ENCODE measurements around the gene PRR14. TPM values are rescaled to one million over a fixed set of nuclear protein-coding genes. Genes with fewer than 3 reads are reported as not detected.

Gene PRR14
- total and polyA plus RNA-seq, 2 of the 8 experiments (the other 6 are each of a cell fraction or from before 2014, with no cell fraction given), result 3.6 to 16.1 TPM

- no peak for TF ChIP-seq CHD7 (IDR thresholded peaks at IDR 0.05; ENCODE audit: insufficient replicate concordance, low read length)
- no peak for TF ChIP-seq RXRA (IDR thresholded peaks at IDR 0.05; ENCODE audit: insufficient read depth, low read depth, low read length)
- no peak; the same call in 1 of the 2 replicates for TF ChIP-seq SUZ12 (IDR thresholded peaks at IDR 0.05; ENCODE audit: low read length)
- TF ChIP-seq CTBP2 (IDR thresholded peaks at IDR 0.05; ENCODE audit: borderline replicate concordance, insufficient read depth, insufficient read length, low read length), result no peak
- TF ChIP-seq GABPA (IDR thresholded peaks at IDR 0.05; ENCODE audit: borderline replicate concordance, insufficient read depth, low read length), result no peak
- no peak for TF ChIP-seq EGR1 (IDR thresholded peaks at IDR 0.05; ENCODE audit: borderline replicate concordance, low read depth, low read length)
- TF ChIP-seq RFX5 (IDR thresholded peaks at IDR 0.05; ENCODE audit: borderline replicate concordance, low read depth, low read length), result no peak
- no peak for TF ChIP-seq KDM1A (IDR thresholded peaks at IDR 0.05; ENCODE audit: borderline replicate concordance, low read length)
- TF ChIP-seq MAX (IDR thresholded peaks at IDR 0.05), result no peak
- TF ChIP-seq NANOG (IDR thresholded peaks at IDR 0.05; ENCODE audit: insufficient read depth, low read depth, low read length, poor library complexity, severe bottlenecking), result no peak
These were observed 29.6 kb downstream of the PRR14 start (continued) for GRCh38 chr16:30680326-30680725.

Data from H1 (cell line).